GM23248 (cell line): ENCODE measurements around the gene RASA3. TPM values are rescaled to one million over a fixed set of nuclear protein-coding genes. Genes with fewer than 3 reads are reported as not detected.

ENCODE experiments used
- DNase-seq: peaks from one replicate; pipeline ENCODE4 v3.0.0-alpha.2; 2015
- H2AFZ ChIP-seq: fragments of 200-600 bp; sonication (generic); 2 replicates; pipeline ENCODE4 v1.6.1; 2016; ENCODE audit warnings: antibody characterized with exemption
- H3F3A ChIP-seq: fragments of 200-600 bp; sonication (generic); 2 replicates; pipeline ENCODE4 v1.6.1; 2016; ENCODE audit warnings: mild to moderate bottlenecking, antibody characterized with exemption, mixed run types; ENCODE audit not compliant: insufficient read depth
- H3K27ac ChIP-seq: fragments of 200-600 bp; sonication (generic); 2 replicates; pipeline ENCODE4 v1.5.1; 2016; ENCODE audit warnings: mild to moderate bottlenecking
- H3K27me3 ChIP-seq: fragments of 200-600 bp; sonication (generic); replicated peaks from 2 replicates; pipeline ENCODE4 v1.6.1; 2016; ENCODE audit warnings: mild to moderate bottlenecking; ENCODE audit not compliant: insufficient read depth
- H3K36me3 ChIP-seq: fragments of 200-600 bp; sonication (generic); 2 replicates; pipeline ENCODE4 v1.6.1; 2016; ENCODE audit warnings: low read depth, mild to moderate bottlenecking
- H3K4me1 ChIP-seq: fragments of 200-600 bp; sonication (generic); 2 replicates; pipeline ENCODE4 v1.6.1; 2016; ENCODE audit warnings: mild to moderate bottlenecking; ENCODE audit not compliant: insufficient read depth
- H3K4me2 ChIP-seq: fragments of 200-600 bp; sonication (generic); one replicate; pipeline ENCODE4 v1.6.1; 2016; ENCODE audit warnings: mild to moderate bottlenecking; ENCODE audit not compliant: unreplicated experiment
- H3K4me3 ChIP-seq: fragments of 200-600 bp; sonication (generic); 2 replicates; pipeline ENCODE4 v1.5.1; 2016; ENCODE audit warnings: mild to moderate bottlenecking
- H3K79me2 ChIP-seq: fragments of 200-600 bp; sonication (generic); 2 replicates; pipeline ENCODE4 v1.6.1; 2016; ENCODE audit warnings: mild to moderate bottlenecking; ENCODE audit not compliant: insufficient read depth
- H3K9ac ChIP-seq: fragments of 200-600 bp; sonication (generic); 2 replicates; pipeline ENCODE4 v1.6.1; 2016; ENCODE audit warnings: mild to moderate bottlenecking
- H3K9me2 ChIP-seq: fragments of 200-600 bp; sonication (generic); 2 replicates; pipeline ENCODE4 v1.6.1; 2016; ENCODE audit warnings: mixed run types, mild to moderate bottlenecking, moderate library complexity; ENCODE audit not compliant: insufficient read depth
- H3K9me3 ChIP-seq: fragments of 200-600 bp; sonication (generic); one replicate; pipeline ENCODE4 v1.6.1; 2017; ENCODE audit warnings: low read depth
- H4K20me1 ChIP-seq: fragments of 200-600 bp; sonication (generic); 2 replicates; pipeline ENCODE4 v1.6.0; 2016; ENCODE audit not compliant: insufficient read depth
- EZH2 ChIP-seq: fragments of 200-600 bp; sonication (generic); IDR thresholded peaks from 2 replicates; pipeline ENCODE4 v1.6.1; 2018; ENCODE audit warnings: antibody characterized with exemption, mild to moderate bottlenecking; ENCODE audit not compliant: insufficient read depth, poor library complexity, severe bottlenecking
- EZH2phosphoT487 ChIP-seq: fragments of 200-600 bp; sonication (generic); IDR thresholded peaks from 2 replicates; pipeline ENCODE4 v1.6.1; 2018; ENCODE audit warnings: antibody characterized with exemption, moderate library complexity, mild to moderate bottlenecking, low read depth; ENCODE audit not compliant: insufficient read depth
- WGBS, 2 experiments: methylation state at CpG; one replicate each; pipeline ENCODE4 v1.1.6; 2015 to 2017; ENCODE audit warnings: low lambda C conversion rate in 2 of 2, low coverage in 1 of 2; ENCODE audit errors: missing lambda C conversion rate in 2 of 2; 5-methylcytosine and 5-hydroxymethylcytosine counted together
- in situ Hi-C: fragments of 300-500 bp; cut with MboI; formaldehyde crosslinking; loops from 2 replicates; pipeline ENCODE4 v1.15.0; 2020
- polyA plus RNA-seq: library from polyadenylated mRNA; unstranded; fragments of >200 nt; fragmentation: Nextera tagmentation; extraction: Ambion mirVana; gene quantifications from 2 replicates; pipeline ENCODE4 v1.2.1, GENCODE V29; 2016
- total RNA-seq: library from RNA; depleted of rRNA; stranded (reverse); fragments of >200 nt; shearing (Covaris generic); gene quantifications from 2 replicates; pipeline ENCODE4 v1.2.3, GENCODE V29; 2014

RASA3 gene
- total and polyA plus RNA-seq, 2 experiments from 2014 or later: 34.3 to 36.7 TPM

DNA sequence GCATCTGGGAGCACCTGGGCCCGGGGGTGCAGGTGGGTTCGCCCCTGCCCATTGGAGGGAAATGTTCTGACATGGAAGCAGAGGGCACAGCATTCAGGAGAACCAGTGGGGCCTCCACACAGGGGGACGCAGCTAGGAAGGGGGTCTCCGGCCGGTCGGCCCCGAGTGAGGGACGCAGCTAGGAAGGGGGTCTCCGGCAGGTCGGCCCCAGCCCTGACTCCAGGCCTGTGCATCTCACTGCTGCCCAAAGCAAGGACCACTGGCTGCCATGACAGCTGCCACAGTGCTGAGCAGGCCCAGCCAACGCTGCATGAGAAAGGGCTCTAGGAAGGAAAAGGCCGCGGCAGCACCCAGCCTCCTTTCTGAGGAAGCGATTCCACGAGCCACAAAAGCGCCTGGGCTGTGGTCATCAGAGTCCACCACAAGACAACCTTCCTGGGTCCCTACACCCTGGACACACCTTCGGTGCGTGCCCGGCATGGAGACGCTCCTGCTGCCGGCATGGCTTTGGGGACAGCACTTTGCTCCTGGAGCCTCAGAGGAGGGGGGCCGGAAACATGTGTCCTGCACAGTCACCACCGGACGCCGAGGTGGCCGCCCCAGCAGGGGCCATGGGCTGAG is 9.7 kb downstream of the RASA3 start:
- peaks cover 84% of the 10 kb centered on the region for H3K79me2 ChIP-seq
- WGBS, 2 experiments: 92 to 96% methylated on average over 22 to 25 of the region's 26 CpGs
- H3K27me3 ChIP-seq: no peaks in the 10 kb centered on the region
- no peak overlapping the region for H3K27ac ChIP-seq
- H3K9ac ChIP-seq: no peak overlapping the region
- H3K9me2 ChIP-seq: no peaks in the 10 kb centered on the region
- H3K36me3 ChIP-seq: no peaks in the 10 kb centered on the region
- no peaks in the 10 kb centered on the region for H4K20me1 ChIP-seq
- in situ Hi-C loops: no loop called here
- H3K4me2 ChIP-seq: no peak overlapping the region
- no peak overlapping the region for H3K4me3 ChIP-seq
- peaks cover 29% of the 10 kb centered on the region for H3F3A ChIP-seq
- no peak for DNase-seq
- H3K9me3 ChIP-seq: no peaks in the 10 kb centered on the region
- TF ChIP-seq EZH2 (no peak), EZH2phosphoT487 (no peak)
- H2AFZ ChIP-seq: no peak overlapping the region
- peaks cover 24% of the 10 kb centered on the region for H3K4me1 ChIP-seq

DNA sequence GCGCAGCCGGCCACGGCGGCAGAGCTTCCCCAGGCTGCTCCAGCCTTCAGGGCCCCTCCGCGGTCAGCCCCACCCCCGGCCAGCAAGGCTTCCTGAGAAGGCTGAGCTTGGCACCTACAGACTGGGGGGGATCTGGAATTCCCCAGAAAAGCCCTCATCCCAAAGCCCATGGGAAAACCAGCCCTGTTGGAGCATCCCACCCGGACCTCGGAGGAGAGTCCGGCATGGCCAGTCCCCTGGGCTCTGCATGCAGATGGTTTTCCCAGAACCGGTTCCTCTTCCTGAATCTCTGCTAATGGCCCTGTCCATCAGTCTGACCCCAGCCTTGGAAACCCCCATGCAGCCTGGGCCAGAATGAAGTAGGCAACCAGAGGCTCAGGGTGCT is 10.3 kb downstream of the RASA3 start:
- in situ Hi-C loops: no loop called here
- H3K27me3 ChIP-seq: no peaks in the 10 kb centered on the region
- WGBS, 2 experiments: 92 to 98% methylated on average over 8 to 11 of the region's 11 CpGs
- no peak overlapping the region for H3K27ac ChIP-seq
- no peak overlapping the region for H2AFZ ChIP-seq
- TF ChIP-seq EZH2: no peak
- no peak for TF ChIP-seq EZH2phosphoT487
- no peak for DNase-seq
- no peaks in the 10 kb centered on the region for H3K9me3 ChIP-seq
- H3K4me2 ChIP-seq: no peak overlapping the region
- no peaks in the 10 kb centered on the region for H3K9me2 ChIP-seq
- H3K36me3 ChIP-seq: no peaks in the 10 kb centered on the region
- H3F3A ChIP-seq: peaks cover 31% of the 10 kb centered on the region
- H3K79me2 ChIP-seq: peaks cover 82% of the 10 kb centered on the region
- no peak overlapping the region for H3K9ac ChIP-seq
- peaks cover 19% of the 10 kb centered on the region for H3K4me1 ChIP-seq
- no peaks in the 10 kb centered on the region for H4K20me1 ChIP-seq
- H3K4me3 ChIP-seq: no peak overlapping the region

DNA sequence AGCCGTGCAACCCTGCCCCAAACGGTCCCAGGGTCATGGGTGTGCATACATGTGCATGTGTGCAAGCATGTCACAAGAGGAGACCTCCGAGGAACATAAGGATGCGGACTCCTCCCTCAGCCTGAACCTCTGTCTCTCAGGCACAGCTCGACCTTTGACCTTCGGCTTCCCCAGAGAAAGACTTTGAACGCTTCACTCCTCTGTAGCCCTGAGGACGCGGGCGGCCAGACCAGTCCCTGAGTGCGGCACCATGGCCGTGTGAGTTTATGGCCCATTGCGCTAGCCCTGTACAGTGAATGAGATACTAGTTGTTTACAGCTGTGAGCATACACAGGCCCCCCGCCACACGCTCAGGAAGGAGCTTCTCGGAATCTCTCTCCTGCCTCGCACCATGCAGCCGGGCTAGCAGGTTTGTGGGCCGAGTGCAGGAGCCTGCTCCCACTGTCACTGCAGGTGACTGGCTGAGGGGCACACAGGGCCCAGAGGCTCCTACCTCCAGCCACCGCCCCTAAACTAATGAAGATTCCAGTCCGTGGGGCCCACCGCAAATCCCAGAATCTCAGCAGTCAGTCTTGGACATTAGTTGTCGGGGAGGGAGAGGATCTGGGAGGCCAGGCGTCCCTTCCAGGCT is 10.8 kb downstream of the RASA3 start:
- DNase-seq: no peak
- peaks cover 19% of the 10 kb centered on the region for H3K4me1 ChIP-seq
- no peaks in the 10 kb centered on the region for H4K20me1 ChIP-seq
- H3K4me2 ChIP-seq: no peak overlapping the region
- H3K27ac ChIP-seq: no peak overlapping the region
- 89 to 92% methylated on average over 22 to 24 of the region's 24 CpGs for WGBS, 2 experiments
- no peaks in the 10 kb centered on the region for H3K27me3 ChIP-seq
- no peak overlapping the region for H2AFZ ChIP-seq
- H3F3A ChIP-seq: peaks cover 31% of the 10 kb centered on the region
- TF ChIP-seq EZH2phosphoT487: no peak
- no peak for TF ChIP-seq EZH2
- no peaks in the 10 kb centered on the region for H3K9me3 ChIP-seq
- no peaks in the 10 kb centered on the region for H3K9me2 ChIP-seq
- no peaks in the 10 kb centered on the region for H3K36me3 ChIP-seq
- H3K9ac ChIP-seq: no peak overlapping the region
- in situ Hi-C loops: no loop called here
- no peak overlapping the region for H3K4me3 ChIP-seq
- peaks cover 78% of the 10 kb centered on the region for H3K79me2 ChIP-seq

DNA sequence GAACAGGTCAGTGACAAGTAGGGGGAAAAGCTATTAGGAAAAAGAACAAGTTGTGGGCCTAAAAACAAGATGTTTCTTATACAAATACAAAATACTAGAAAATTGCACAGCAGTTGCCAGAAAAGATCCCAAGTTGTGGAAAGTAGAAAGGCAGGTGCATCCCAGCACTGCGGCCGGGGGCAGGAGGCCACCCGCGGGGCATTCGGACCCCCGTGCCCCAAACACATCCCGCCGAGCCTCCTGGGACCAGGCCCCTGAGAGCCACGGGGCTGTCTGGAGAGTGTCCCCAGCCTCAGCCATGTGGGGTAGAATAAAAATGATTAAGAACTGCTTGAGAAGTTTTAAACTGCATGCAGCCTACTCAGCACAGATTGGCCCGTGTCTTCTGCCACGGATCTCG is 11.4 kb downstream of the RASA3 start:
- no peak for DNase-seq
- Histone ChIP-seq H2AFZ (no peak overlapping the region), H3K4me1 (peaks cover 25% of the 10 kb centered on the region), H3K4me2 (no peak overlapping the region), H3K9ac (peak overlapping the region; percentile 20; the same call in 1 of the 2 replicates), H3K27ac (peak overlapping the region; percentile 24), H3K4me3 (no peak overlapping the region), H3K9me3 (no peaks in the 10 kb centered on the region), H4K20me1 (no peaks in the 10 kb centered on the region), H3K27me3 (no peaks in the 10 kb centered on the region), H3K9me2 (no peaks in the 10 kb centered on the region), H3K36me3 (no peaks in the 10 kb centered on the region), H3K79me2 (peaks cover 78% of the 10 kb centered on the region), H3F3A (peaks cover 37% of the 10 kb centered on the region)
- no peak for TF ChIP-seq EZH2phosphoT487
- TF ChIP-seq EZH2: no peak
- in situ Hi-C loops: no loop called here
- 78 to 86% methylated on average over 12 of the region's 12 CpGs for WGBS, 2 experiments
